HL-60 (cell line): ENCODE results near the gene SAP30BP.

Experiments
- DNase-seq, 2 experiments: peaks; one replicate each; pipeline ENCODE4 v3.0.0-alpha.2; 2010 to 2020; ENCODE audit warnings: low read depth in 1 of 2, low spot score in 1 of 2
- H3K27ac ChIP-seq: fragments of 250-450 bp; sonication (Bioruptor Pico); replicated peaks from 2 replicates; pipeline ENCODE4 v1.5.1; 2020; ENCODE audit warnings: mild to moderate bottlenecking, moderate library complexity
- H3K27me3 ChIP-seq: fragments of 250-450 bp; sonication (Bioruptor Pico); 2 replicates; pipeline ENCODE4 v1.5.1; 2021; ENCODE audit warnings: mild to moderate bottlenecking, moderate library complexity; ENCODE audit not compliant: insufficient read depth, poor library complexity, severe bottlenecking
- H3K4me3 ChIP-seq: replicated peaks from 2 replicates; pipeline ENCODE4 v1.5.1; 2011; ENCODE audit warnings: mild to moderate bottlenecking, control low read depth, low read length; ENCODE audit not compliant: insufficient read depth
- GABPA ChIP-seq: IDR thresholded peaks from 2 replicates; pipeline ENCODE4 v1.6.1; 2012; ENCODE audit warnings: low read depth
- POLR2AphosphoS5 ChIP-seq: IDR thresholded peaks from 2 replicates; pipeline ENCODE4 v1.6.1; 2012; ENCODE audit warnings: low read depth
- SPI1 ChIP-seq: IDR thresholded peaks from 2 replicates; pipeline ENCODE4 v1.6.1; 2012; ENCODE audit warnings: low read depth, mild to moderate bottlenecking, borderline replicate concordance
- TF ChIP-seq, protein P1 (sequence below): IDR thresholded peaks from 2 replicates; pipeline ENCODE4 v1.6.1; 2012; ENCODE audit warnings: low read depth; ENCODE audit not compliant: insufficient replicate concordance
- TF ChIP-seq, protein P2 (sequence below): IDR thresholded peaks from one replicate; pipeline ENCODE4 v1.5.1; 2011; ENCODE audit warnings: low read length, control low read depth, inconsistent platforms; ENCODE audit not compliant: insufficient read depth

SAP30BP gene

DNA sequence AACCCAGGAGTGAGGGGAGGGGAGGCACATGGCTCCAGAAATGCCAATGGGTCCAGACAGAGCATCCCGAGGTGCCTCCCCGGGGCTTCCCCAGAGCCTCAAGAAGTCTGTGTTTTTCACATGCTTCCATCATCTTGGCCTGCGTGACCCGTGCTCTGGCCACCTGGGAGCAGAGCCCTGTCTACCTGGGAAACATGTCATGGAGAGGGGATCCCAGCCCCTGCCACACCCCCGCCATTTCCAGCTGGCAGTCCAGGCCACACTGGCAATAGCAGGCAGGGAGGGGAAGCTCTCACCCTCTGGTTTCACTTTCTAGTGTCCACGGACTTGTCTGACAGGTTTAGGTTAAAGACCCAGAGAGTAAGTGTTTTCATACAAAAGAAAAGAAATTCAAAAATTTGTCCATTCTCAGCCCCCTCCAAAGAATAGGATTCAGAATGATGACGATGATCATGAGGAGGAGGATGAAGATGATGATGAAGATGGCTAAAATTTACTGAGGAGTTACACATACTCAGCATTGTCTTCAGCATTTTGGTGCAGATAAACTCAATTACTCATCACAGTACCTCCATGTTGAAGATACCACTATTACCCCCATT lies 24.9 kb upstream of the SAP30BP start:
- H3K27ac ChIP-seq, result no peak overlapping the region

DNA sequence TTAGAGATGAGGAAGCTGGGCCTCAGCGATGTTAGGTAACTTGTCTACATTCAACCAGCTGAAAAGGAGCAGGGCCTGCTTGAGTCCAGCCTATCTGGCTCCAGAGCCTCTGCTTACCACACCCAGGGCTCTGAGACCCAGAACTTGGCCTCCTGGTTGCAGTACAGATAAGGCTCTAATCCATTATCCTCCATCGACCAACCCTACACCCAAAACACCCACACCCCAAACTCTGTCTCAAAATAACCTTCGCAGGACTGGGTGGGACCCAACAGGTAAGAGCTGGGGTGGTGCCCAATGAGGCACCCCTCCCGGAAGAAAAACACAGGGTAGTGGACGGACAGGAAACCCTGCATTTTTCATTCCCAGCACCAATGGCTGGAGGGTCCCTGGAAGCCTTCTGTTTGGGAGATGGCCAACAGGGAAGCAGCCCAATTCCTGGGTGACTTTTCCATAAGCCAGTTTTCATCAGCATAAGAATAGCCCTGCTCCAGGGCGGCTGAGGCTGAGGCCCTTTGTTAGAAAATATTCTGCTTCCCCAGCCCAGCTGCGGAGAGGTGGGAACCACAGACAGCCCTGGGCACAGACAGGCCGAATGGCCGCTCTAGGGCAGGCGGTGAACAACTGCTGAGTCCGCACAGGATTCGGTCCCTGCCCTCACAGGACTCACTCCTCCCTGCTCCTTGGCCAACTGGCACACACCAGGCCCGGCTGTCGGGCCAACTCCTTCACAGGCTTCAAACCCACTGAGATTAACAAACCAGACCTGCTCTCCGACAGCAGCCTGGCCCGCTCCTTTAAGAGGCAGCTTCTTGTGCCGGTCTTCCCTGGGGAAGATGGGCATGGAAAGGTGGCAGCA lies 24.1 kb upstream of the SAP30BP start:
- no peak for DNase-seq
- Histone ChIP-seq H3K4me3 (no peak overlapping the region), H3K27ac (no peak overlapping the region), H3K27me3 (no peaks in the 10 kb centered on the region)
- no peak for TF ChIP-seq GABPA

More for the DNA sequence above, 24.9 kb upstream of the SAP30BP start:
- no peak for TF ChIP-seq POLR2AphosphoS5
- TF ChIP-seq SPI1, result no peak
- TF ChIP-seq, protein P1, sequence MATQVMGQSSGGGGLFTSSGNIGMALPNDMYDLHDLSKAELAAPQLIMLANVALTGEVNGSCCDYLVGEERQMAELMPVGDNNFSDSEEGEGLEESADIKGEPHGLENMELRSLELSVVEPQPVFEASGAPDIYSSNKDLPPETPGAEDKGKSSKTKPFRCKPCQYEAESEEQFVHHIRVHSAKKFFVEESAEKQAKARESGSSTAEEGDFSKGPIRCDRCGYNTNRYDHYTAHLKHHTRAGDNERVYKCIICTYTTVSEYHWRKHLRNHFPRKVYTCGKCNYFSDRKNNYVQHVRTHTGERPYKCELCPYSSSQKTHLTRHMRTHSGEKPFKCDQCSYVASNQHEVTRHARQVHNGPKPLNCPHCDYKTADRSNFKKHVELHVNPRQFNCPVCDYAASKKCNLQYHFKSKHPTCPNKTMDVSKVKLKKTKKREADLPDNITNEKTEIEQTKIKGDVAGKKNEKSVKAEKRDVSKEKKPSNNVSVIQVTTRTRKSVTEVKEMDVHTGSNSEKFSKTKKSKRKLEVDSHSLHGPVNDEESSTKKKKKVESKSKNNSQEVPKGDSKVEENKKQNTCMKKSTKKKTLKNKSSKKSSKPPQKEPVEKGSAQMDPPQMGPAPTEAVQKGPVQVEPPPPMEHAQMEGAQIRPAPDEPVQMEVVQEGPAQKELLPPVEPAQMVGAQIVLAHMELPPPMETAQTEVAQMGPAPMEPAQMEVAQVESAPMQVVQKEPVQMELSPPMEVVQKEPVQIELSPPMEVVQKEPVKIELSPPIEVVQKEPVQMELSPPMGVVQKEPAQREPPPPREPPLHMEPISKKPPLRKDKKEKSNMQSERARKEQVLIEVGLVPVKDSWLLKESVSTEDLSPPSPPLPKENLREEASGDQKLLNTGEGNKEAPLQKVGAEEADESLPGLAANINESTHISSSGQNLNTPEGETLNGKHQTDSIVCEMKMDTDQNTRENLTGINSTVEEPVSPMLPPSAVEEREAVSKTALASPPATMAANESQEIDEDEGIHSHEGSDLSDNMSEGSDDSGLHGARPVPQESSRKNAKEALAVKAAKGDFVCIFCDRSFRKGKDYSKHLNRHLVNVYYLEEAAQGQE, result no peak
- no peak for TF ChIP-seq GABPA
- TF ChIP-seq, protein P2, sequence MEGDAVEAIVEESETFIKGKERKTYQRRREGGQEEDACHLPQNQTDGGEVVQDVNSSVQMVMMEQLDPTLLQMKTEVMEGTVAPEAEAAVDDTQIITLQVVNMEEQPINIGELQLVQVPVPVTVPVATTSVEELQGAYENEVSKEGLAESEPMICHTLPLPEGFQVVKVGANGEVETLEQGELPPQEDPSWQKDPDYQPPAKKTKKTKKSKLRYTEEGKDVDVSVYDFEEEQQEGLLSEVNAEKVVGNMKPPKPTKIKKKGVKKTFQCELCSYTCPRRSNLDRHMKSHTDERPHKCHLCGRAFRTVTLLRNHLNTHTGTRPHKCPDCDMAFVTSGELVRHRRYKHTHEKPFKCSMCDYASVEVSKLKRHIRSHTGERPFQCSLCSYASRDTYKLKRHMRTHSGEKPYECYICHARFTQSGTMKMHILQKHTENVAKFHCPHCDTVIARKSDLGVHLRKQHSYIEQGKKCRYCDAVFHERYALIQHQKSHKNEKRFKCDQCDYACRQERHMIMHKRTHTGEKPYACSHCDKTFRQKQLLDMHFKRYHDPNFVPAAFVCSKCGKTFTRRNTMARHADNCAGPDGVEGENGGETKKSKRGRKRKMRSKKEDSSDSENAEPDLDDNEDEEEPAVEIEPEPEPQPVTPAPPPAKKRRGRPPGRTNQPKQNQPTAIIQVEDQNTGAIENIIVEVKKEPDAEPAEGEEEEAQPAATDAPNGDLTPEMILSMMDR, result no peak
- no peak for DNase-seq
- Histone ChIP-seq H3K27me3 (no peaks in the 10 kb centered on the region), H3K4me3 (no peak overlapping the region)

DNA sequence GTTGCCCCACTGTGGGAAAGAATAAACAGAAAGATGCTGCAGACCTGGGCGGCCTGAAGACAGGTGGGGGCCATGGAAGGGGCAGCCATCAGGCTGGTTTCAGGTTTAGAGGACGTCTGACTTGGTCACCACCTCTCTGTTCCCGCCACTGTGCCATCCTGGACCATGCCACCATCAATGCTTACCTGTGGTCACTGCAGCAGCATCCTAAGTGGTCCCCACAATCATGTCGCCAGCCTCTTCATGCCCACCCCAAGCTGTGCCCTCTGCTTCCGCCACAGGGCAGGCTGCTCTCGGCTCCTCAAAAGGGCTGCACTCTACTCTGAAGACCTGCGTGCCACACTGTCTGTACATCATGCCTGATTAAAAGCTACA lies 23.5 kb upstream of the SAP30BP start:
- Histone ChIP-seq H3K4me3 (no peak overlapping the region), H3K27ac (no peak overlapping the region), H3K27me3 (no peaks in the 10 kb centered on the region)
- TF ChIP-seq, protein P1, result no peak
- TF ChIP-seq, protein P2, result no peak
- TF ChIP-seq SPI1 (no peak), GABPA (no peak), POLR2AphosphoS5 (no peak)
- DNase-seq, result no peak

- Histone ChIP-seq H3K4me3 (no peak overlapping the region), H3K27ac (no peak overlapping the region), H3K27me3 (no peaks in the 10 kb centered on the region)
- TF ChIP-seq GABPA (no peak), SPI1 (no peak), POLR2AphosphoS5 (no peak)
- TF ChIP-seq, protein P1, result no peak
- TF ChIP-seq, protein P2, result no peak
- no peak for DNase-seq
These were observed 21.6 kb upstream of the SAP30BP start for GRCh38 chr17:75645501-75645888.
